Bronchial epithelial cell (primary cell): Measurements from ENCODE around the gene RARS2. TPM values are rescaled to one million over a fixed set of nuclear protein-coding genes. Genes with fewer than 3 reads are reported as not detected.

Experiments
- DNase-seq: peaks from one replicate; pipeline ENCODE4 v3.0.0-alpha.2; 2010; ENCODE audit warnings: low read depth
- FAIRE-seq: peaks from 2 replicates; lab custom pipeline; 2011; peaks lifted over from hg19 to GRCh38; lab: Jason Lieb, UNC
- H3K27me3 ChIP-seq: 2 replicates; pipeline ENCODE4 v1.5.1; 2011; ENCODE audit warnings: low read length; ENCODE audit not compliant: control insufficient read depth, insufficient read depth
- H3K36me3 ChIP-seq: 2 replicates; pipeline ENCODE4 v1.5.1; 2011; ENCODE audit warnings: low read length; ENCODE audit not compliant: control insufficient read depth, insufficient read depth
- H3K4me3 ChIP-seq: 2 replicates; pipeline ENCODE4 v1.5.1; 2011; ENCODE audit warnings: mild to moderate bottlenecking, low read depth, low read length, control low read depth
- total RNA-seq: library from RNA; depleted of rRNA; stranded (reverse); fragments of >200 nt; gene quantifications from 2 replicates; pipeline ENCODE4 v1.2.1, GENCODE V29; 2014
- TF ChIP-seq, protein P1 (sequence below): IDR thresholded peaks from 2 replicates; pipeline ENCODE4 v1.5.1; 2011; ENCODE audit warnings: mild to moderate bottlenecking, moderate library complexity, low read length, control low read depth, inconsistent platforms; ENCODE audit not compliant: insufficient read depth, severe bottlenecking

RARS2 gene, protein sequence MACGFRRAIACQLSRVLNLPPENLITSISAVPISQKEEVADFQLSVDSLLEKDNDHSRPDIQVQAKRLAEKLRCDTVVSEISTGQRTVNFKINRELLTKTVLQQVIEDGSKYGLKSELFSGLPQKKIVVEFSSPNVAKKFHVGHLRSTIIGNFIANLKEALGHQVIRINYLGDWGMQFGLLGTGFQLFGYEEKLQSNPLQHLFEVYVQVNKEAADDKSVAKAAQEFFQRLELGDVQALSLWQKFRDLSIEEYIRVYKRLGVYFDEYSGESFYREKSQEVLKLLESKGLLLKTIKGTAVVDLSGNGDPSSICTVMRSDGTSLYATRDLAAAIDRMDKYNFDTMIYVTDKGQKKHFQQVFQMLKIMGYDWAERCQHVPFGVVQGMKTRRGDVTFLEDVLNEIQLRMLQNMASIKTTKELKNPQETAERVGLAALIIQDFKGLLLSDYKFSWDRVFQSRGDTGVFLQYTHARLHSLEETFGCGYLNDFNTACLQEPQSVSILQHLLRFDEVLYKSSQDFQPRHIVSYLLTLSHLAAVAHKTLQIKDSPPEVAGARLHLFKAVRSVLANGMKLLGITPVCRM
- total RNA-seq, result 23.8 and 28.4 TPM in 2 replicates

DNA sequence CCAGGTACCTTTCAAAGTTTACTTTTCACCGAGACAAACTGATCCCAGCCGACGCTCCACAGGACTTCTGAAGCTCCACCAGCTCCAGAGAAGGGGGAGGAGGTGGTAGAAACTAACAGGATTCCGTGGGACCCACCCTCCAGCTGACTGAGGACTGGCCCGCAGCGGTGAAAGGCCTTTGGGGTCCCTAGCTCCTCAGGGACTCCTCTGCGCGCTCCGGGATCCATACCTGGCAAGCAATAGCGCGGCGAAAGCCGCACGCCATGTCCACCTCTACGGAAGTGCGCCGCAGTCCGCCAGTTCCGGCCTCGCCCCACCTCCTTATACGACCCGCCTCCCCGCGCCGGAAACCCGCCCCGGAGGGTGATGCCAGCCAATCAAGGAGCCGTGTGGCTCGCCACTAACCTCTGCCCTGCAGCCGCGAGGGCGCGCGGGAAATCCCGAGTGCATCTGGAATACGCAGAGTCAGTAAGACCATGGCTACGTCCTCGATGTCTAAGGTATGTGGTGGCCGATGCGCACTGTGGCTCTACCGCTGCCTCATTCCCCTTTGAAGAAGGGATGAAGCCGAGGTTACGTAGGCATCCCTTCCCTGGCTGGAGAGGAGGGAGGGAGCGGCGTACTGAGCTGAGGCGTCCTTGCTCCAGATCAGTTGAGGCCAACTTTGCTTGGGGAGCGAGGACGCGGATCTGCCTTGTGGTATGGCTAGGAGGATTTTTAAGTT is at the start of gene RARS2, which contains the start of gene ORC3:
TSS of gene RARS2 (minus strand) at position 295 of the 724 bp plus-strand sequence. CDS start at position 265, 30 bp downstream.
TSS of gene ORC3 (plus strand) at position 443 of the 724 bp plus-strand sequence. CDS start at position 477, 34 bp downstream.
- Histone ChIP-seq H3K4me3 (peak within 1 kb of the TSS; percentile 45), H3K36me3 (no peaks in the 10 kb centered on the region), H3K27me3 (no peaks in the 10 kb centered on the region)
- TF ChIP-seq, protein P1, sequence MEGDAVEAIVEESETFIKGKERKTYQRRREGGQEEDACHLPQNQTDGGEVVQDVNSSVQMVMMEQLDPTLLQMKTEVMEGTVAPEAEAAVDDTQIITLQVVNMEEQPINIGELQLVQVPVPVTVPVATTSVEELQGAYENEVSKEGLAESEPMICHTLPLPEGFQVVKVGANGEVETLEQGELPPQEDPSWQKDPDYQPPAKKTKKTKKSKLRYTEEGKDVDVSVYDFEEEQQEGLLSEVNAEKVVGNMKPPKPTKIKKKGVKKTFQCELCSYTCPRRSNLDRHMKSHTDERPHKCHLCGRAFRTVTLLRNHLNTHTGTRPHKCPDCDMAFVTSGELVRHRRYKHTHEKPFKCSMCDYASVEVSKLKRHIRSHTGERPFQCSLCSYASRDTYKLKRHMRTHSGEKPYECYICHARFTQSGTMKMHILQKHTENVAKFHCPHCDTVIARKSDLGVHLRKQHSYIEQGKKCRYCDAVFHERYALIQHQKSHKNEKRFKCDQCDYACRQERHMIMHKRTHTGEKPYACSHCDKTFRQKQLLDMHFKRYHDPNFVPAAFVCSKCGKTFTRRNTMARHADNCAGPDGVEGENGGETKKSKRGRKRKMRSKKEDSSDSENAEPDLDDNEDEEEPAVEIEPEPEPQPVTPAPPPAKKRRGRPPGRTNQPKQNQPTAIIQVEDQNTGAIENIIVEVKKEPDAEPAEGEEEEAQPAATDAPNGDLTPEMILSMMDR, result no peak
- FAIRE-seq, result no peak
- DNase-seq, result peak; percentile 91

DNA sequence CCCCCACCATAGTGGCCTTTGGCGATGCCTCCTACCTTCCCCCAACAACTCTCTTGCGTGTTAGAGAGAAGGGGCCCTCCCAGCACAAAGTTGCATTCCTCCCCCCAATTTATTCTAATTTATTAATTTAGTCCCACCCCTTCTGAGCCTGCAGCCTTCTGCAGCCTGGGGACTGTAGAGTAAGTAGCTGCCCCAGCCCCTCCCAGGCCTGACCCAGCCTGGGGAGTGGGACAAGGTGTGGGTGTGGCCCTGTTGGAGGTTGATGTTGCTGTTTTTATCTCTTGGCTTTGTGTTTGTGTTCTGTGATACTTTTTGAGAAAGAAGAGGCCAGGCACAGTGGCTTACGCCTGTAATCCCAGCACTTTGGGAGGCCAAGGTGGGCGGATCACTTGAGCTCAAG is 49.6 kb upstream of the RARS2 start:
- H3K36me3 ChIP-seq, result peaks cover 3% of the 10 kb centered on the region
- no peak for DNase-seq
- FAIRE-seq, result no peak
- TF ChIP-seq, protein P1, result no peak
- H3K4me3 ChIP-seq, result no peak overlapping the region
- no peaks in the 10 kb centered on the region for H3K27me3 ChIP-seq

DNA sequence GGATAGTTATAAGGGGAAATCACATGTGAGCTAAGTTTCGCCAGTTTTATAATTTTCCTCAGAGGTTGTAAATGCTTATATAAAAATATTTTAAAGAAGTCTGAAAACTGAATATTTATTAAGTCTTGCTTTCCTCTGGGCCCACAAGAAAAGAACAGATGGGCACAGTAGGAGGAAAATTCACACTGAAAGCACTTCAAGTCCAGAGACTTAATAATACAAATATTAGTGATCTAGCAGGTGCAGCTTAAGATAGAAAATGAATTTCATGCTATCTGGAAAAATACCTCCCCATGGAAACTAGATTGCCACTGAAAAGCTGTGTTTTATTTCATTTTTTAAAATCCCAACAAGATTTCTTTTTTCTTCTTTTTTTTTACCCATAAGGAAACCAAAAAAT is 47.3 kb upstream of the RARS2 start:
- H3K36me3 ChIP-seq, result peaks cover 3% of the 10 kb centered on the region
- TF ChIP-seq, protein P1, result no peak

DNA sequence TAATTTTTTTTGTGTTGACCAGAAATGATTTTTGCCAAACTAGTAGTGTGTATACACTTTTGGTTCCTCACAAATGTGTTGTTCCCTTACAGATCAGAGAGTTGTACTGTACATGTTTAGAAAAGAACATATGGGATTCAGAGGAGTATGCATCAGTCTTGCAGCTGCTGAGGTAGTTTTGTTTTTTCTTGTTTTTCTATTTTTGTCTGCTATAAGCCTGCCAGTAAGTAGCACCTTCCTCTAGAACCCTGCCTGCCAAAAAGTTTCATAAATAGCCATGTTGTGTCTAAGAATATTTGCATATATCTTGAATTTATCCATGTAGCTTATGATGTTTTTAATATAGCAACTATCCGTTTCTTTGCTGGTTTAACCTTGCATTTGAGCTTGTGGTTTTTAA is 46.5 kb upstream of the RARS2 start:
- TF ChIP-seq, protein P1, result no peak
- FAIRE-seq (no peak), DNase-seq (no peak)
- Histone ChIP-seq H3K4me3 (no peak overlapping the region), H3K27me3 (no peaks in the 10 kb centered on the region), H3K36me3 (peaks cover 3% of the 10 kb centered on the region)

More for the DNA sequence above, 47.3 kb upstream of the RARS2 start:
- DNase-seq, result no peak
- H3K27me3 ChIP-seq, result no peaks in the 10 kb centered on the region
- H3K4me3 ChIP-seq, result no peak overlapping the region
- FAIRE-seq, result no peak

DNA sequence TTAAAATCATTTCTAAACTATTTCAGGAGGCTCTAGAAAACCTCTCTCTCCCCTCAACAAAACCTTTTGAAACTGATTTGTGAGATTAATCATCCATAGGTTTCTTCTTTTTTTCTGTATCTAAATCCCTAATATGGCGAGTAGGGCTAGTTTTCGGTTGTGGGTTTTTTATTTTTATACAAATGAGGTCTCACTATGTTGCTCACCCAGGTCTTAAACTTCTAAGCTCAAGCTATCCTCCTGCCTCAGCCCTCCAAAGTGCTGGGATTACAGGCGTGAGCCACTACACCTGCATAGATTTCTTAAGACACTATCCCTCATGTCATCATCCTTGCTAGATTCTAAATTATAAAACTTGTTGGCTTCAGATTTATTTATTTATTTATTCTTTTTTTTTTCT is 44.1 kb upstream of the RARS2 start:
- Histone ChIP-seq H3K27me3 (no peaks in the 10 kb centered on the region), H3K36me3 (peaks cover 3% of the 10 kb centered on the region), H3K4me3 (no peak overlapping the region)
- TF ChIP-seq, protein P1, result no peak
- FAIRE-seq (no peak), DNase-seq (no peak)
